ENCODE measurements around the gene TIE1.

DNA sequence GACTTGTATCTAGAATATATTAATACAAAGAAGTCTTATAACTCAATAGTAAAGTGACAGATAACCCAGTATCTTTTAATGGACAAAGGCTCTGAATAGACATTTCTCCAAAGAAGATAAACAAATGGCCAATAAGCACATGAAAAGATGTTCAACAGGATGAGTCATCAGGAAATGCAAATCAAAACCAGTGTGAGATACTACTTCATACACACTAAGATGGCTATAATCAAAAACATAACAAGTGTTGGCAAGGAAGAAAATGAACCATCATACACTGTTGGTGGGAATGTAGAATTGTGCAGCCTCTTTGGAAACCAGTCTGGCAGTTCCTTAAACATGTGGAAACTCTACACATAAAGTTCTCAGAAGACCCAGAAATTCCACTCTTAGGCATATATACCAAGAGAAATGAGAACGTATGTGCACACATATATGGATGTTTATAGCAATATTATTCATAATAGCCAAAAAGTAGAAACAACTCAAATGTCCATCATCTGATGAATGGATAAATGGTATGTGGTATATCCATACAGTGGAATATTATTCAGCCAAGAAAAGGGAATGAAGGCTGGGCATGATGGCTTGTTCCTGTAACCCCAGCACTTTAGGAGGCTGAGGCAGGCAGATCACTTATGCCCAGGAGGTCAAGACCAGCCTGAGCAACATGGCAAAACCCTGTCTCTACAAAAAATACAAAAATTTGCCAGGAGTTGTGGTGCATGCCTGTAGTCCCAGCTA is 26.9 kb downstream of the TIE1 start:
- TF ChIP-seq KAT8 (CRISPR knock-in tag; IDR thresholded peaks at IDR 0.05) (no peak), CREB1 (IDR thresholded peaks at IDR 0.05) (no peak), CREB1 (CRISPR knock-in tag; IDR thresholded peaks at IDR 0.05) (no peak), ZNF672 (CRISPR knock-in tag; IDR thresholded peaks at IDR 0.05) (no peak), ZNF670 (CRISPR knock-in tag; IDR thresholded peaks at IDR 0.05; ENCODE audit: borderline replicate concordance) (no peak), ADNP (CRISPR knock-in tag; IDR thresholded peaks at IDR 0.05) (no peak)
- TF ChIP-seq, protein P1, sequence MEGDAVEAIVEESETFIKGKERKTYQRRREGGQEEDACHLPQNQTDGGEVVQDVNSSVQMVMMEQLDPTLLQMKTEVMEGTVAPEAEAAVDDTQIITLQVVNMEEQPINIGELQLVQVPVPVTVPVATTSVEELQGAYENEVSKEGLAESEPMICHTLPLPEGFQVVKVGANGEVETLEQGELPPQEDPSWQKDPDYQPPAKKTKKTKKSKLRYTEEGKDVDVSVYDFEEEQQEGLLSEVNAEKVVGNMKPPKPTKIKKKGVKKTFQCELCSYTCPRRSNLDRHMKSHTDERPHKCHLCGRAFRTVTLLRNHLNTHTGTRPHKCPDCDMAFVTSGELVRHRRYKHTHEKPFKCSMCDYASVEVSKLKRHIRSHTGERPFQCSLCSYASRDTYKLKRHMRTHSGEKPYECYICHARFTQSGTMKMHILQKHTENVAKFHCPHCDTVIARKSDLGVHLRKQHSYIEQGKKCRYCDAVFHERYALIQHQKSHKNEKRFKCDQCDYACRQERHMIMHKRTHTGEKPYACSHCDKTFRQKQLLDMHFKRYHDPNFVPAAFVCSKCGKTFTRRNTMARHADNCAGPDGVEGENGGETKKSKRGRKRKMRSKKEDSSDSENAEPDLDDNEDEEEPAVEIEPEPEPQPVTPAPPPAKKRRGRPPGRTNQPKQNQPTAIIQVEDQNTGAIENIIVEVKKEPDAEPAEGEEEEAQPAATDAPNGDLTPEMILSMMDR (CRISPR knock-in tag; IDR thresholded peaks at IDR 0.05): no peak
- TF ChIP-seq, protein P2, sequence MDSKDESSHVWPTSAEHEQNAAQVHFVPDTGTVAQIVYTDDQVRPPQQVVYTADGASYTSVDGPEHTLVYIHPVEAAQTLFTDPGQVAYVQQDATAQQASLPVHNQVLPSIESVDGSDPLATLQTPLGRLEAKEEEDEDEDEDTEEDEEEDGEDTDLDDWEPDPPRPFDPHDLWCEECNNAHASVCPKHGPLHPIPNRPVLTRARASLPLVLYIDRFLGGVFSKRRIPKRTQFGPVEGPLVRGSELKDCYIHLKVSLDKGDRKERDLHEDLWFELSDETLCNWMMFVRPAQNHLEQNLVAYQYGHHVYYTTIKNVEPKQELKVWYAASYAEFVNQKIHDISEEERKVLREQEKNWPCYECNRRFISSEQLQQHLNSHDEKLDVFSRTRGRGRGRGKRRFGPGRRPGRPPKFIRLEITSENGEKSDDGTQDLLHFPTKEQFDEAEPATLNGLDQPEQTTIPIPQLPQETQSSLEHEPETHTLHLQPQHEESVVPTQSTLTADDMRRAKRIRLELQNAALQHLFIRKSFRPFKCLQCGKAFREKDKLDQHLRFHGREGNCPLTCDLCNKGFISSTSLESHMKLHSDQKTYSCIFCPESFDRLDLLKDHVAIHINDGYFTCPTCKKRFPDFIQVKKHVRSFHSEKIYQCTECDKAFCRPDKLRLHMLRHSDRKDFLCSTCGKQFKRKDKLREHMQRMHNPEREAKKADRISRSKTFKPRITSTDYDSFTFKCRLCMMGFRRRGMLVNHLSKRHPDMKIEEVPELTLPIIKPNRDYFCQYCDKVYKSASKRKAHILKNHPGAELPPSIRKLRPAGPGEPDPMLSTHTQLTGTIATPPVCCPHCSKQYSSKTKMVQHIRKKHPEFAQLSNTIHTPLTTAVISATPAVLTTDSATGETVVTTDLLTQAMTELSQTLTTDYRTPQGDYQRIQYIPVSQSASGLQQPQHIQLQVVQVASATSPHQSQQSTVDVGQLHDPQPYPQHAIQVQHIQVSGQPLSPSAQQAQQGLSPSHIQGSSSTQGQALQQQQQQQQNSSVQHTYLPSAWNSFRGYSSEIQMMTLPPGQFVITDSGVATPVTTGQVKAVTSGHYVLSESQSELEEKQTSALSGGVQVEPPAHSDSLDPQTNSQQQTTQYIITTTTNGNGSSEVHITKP (CRISPR knock-in tag; IDR thresholded peaks at IDR 0.05; ENCODE audit: low read depth): no peak
- TF ChIP-seq, protein P3, sequence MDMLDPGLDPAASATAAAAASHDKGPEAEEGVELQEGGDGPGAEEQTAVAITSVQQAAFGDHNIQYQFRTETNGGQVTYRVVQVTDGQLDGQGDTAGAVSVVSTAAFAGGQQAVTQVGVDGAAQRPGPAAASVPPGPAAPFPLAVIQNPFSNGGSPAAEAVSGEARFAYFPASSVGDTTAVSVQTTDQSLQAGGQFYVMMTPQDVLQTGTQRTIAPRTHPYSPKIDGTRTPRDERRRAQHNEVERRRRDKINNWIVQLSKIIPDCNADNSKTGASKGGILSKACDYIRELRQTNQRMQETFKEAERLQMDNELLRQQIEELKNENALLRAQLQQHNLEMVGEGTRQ (IDR thresholded peaks at IDR 0.05; ENCODE audit: low read depth, low read length): no peak
- TF ChIP-seq, protein P3 (CRISPR knock-in tag; IDR thresholded peaks at IDR 0.05; ENCODE audit: borderline replicate concordance): no peak

All from HepG2 (cell line).